HepG2 (cell line): ENCODE measurements around the gene SOX12. TPM values are rescaled to one million over a fixed set of nuclear protein-coding genes. Genes with fewer than 3 reads are reported as not detected.

Source experiments
- ATAD3A ChIP-seq: sonication (generic); formaldehyde crosslinking; IDR thresholded peaks from 2 replicates; pipeline ENCODE4 v1.4.0; 2020; ENCODE audit warnings: missing genetic modification reagents
- MXI1 ChIP-seq: IDR thresholded peaks from 3 replicates; pipeline ENCODE4 v1.6.1; 2012; ENCODE audit warnings: low read depth, low read length, inconsistent platforms, borderline replicate concordance
- NR2F2 ChIP-seq: IDR thresholded peaks from 2 replicates; pipeline ENCODE4 v1.6.1; 2012; ENCODE audit warnings: low read depth, inconsistent platforms, borderline replicate concordance
- PHF5A ChIP-seq: IDR thresholded peaks from one replicate; pipeline ENCODE4 v1.6.1; 2018; ENCODE audit warnings: low read depth, missing genetic modification reagents; ENCODE audit not compliant: unreplicated experiment
- RBAK ChIP-seq: sonication (generic); formaldehyde crosslinking; IDR thresholded peaks from 2 replicates; pipeline ENCODE4 v1.5.1; 2020; ENCODE audit warnings: mild to moderate bottlenecking, missing genetic modification reagents
- TCF12 ChIP-seq, 2 experiments: fragments of 450-650 bp in 1 of 2; sonication (generic) in 1 of 2; formaldehyde crosslinking in 1 of 2; IDR thresholded peaks; 2 replicates each; pipeline versions ENCODE4 v1.6.1 to v1.8.0; 2017 to 2022; ENCODE audit warnings: antibody characterized with exemption in 1 of 2, mild to moderate bottlenecking in 1 of 2, missing genetic modification reagents in 1 of 2, moderate library complexity in 1 of 2
- TEAD2 ChIP-seq: sonication (generic); formaldehyde crosslinking; IDR thresholded peaks from 2 replicates; pipeline ENCODE4 v1.9.0; 2021; ENCODE audit warnings: missing genetic modification reagents
- ZFP1 ChIP-seq: IDR thresholded peaks from 2 replicates; pipeline ENCODE4 v1.6.1; 2016
- ZNF12 ChIP-seq: sonication (generic); formaldehyde crosslinking; IDR thresholded peaks from 2 replicates; pipeline ENCODE4 v1.5.0; 2020; ENCODE audit warnings: missing genetic modification reagents
- ZNF17 ChIP-seq: sonication (generic); formaldehyde crosslinking; IDR thresholded peaks from 2 replicates; pipeline ENCODE4 v1.5.0; 2020; ENCODE audit warnings: mild to moderate bottlenecking, missing genetic modification reagents
- ZNF234 ChIP-seq: sonication (generic); formaldehyde crosslinking; conservative IDR thresholded peaks from 2 replicates; pipeline ENCODE4 v1.5.1; 2020; ENCODE audit warnings: mild to moderate bottlenecking, missing genetic modification reagents
- ZSCAN22 ChIP-seq: sonication (generic); formaldehyde crosslinking; IDR thresholded peaks from 2 replicates; pipeline ENCODE4 v1.4.0; 2020; ENCODE audit warnings: mild to moderate bottlenecking, missing genetic modification reagents
- polyA plus RNA-seq, 8 experiments: library from polyadenylated mRNA; depleted of rRNA in 3 of 8; stranded (reverse) in 7 of 8; unstranded in 1 of 8; fragments of >200 nt; fragmentation: Illumina TruSeq in 4 of 8; extraction: Trizol in 4 of 8; gene quantifications; 2 replicates each; pipeline versions ENCODE4 v1.2.1 to v1.2.3, GENCODE V29; 2011 to 2016; ENCODE audit warnings: low read depth in 4 of 8, missing spikeins in 1 of 8, mixed read lengths in 1 of 8; ENCODE audit not compliant: insufficient read depth in 1 of 8
- total RNA-seq, 5 experiments: library from RNA; depleted of rRNA; stranded (reverse); fragments of >200 nt; fragmentation: Illumina TruSeq; extraction: Trizol; gene quantifications; 2 replicates each; pipeline ENCODE4 v1.2.3, GENCODE V29; 2016; ENCODE audit warnings: low read depth in 1 of 5
- TF ChIP-seq, protein P1 (sequence below): fragments of 450-650 bp; IDR thresholded peaks from 2 replicates; pipeline ENCODE4 v1.6.1; 2017
- TF ChIP-seq, protein P2 (sequence below): sonication (generic); formaldehyde crosslinking; IDR thresholded peaks from 2 replicates; pipeline ENCODE4 v1.5.1; 2020; ENCODE audit warnings: missing genetic modification reagents, mild to moderate bottlenecking, borderline replicate concordance
- TF ChIP-seq, protein P3 (sequence below): sonication (generic); formaldehyde crosslinking; IDR thresholded peaks from 2 replicates; pipeline ENCODE4 v1.5.0; 2020; ENCODE audit warnings: missing genetic modification reagents, mild to moderate bottlenecking, borderline replicate concordance
- TF ChIP-seq, protein P4 (sequence below): conservative IDR thresholded peaks from 2 replicates; pipeline ENCODE4 v1.6.1; 2018; ENCODE audit warnings: missing genetic modification reagents
- TF ChIP-seq, protein P5 (sequence below): sonication (generic); formaldehyde crosslinking; conservative IDR thresholded peaks from 2 replicates; pipeline ENCODE4 v1.4.0; 2020; ENCODE audit warnings: missing genetic modification reagents

The SOX12 gene
- total and polyA plus RNA-seq, 2 of the 13 experiments (the other 11 are each of a cell fraction or from before 2014, with no cell fraction given) = 10.0 to 18.7 TPM

DNA sequence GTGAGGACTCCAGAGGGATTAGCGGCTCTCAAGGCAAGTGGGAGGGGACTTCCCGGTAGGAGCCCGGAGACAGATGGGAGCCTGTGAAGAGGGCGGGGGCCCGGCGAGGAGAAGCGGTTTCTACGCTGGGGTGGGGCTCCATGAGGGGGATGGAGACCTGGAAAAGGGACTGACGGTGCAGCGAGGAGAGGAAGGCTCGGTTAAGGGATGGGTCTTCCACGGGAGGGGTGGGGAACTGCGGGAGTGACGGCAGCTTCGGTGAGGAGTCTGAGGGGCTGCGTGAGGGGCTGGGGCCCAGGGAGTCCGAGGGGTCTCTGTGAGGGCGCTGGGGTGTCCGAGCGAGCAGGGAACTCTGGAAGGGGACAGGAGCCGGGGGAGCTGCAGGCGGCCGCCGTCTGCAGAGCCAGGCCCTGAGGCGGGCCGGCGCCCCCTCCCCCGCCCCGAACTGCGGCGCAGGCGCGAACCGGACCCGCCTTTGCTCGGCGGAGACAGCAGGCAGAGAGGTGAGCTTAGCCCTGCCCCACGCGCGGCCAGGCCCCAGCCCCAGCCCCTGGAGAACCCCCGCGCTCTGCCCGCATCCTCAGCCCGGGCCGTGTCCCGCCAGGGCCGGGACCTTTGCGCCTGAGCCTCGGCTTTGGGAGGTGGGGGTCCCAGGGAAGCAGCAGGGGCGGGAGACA, 21.4 kb downstream of the SOX12 start, which contains the start of gene NRSN2 (continued):
- TF ChIP-seq, protein P1, sequence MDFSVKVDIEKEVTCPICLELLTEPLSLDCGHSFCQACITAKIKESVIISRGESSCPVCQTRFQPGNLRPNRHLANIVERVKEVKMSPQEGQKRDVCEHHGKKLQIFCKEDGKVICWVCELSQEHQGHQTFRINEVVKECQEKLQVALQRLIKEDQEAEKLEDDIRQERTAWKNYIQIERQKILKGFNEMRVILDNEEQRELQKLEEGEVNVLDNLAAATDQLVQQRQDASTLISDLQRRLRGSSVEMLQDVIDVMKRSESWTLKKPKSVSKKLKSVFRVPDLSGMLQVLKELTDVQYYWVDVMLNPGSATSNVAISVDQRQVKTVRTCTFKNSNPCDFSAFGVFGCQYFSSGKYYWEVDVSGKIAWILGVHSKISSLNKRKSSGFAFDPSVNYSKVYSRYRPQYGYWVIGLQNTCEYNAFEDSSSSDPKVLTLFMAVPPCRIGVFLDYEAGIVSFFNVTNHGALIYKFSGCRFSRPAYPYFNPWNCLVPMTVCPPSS = no peak
- TF ChIP-seq TCF12 (IDR thresholded peaks at IDR 0.05) = no peak
- TF ChIP-seq TCF12 (CRISPR knock-in tag; IDR thresholded peaks at IDR 0.05) = peak; percentile 89
- TF ChIP-seq, protein P2, sequence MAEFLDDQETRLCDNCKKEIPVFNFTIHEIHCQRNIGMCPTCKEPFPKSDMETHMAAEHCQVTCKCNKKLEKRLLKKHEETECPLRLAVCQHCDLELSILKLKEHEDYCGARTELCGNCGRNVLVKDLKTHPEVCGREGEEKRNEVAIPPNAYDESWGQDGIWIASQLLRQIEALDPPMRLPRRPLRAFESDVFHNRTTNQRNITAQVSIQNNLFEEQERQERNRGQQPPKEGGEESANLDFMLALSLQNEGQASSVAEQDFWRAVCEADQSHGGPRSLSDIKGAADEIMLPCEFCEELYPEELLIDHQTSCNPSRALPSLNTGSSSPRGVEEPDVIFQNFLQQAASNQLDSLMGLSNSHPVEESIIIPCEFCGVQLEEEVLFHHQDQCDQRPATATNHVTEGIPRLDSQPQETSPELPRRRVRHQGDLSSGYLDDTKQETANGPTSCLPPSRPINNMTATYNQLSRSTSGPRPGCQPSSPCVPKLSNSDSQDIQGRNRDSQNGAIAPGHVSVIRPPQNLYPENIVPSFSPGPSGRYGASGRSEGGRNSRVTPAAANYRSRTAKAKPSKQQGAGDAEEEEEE = no peak
- TF ChIP-seq, protein P3, sequence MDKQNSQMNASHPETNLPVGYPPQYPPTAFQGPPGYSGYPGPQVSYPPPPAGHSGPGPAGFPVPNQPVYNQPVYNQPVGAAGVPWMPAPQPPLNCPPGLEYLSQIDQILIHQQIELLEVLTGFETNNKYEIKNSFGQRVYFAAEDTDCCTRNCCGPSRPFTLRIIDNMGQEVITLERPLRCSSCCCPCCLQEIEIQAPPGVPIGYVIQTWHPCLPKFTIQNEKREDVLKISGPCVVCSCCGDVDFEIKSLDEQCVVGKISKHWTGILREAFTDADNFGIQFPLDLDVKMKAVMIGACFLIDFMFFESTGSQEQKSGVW (CRISPR knock-in tag) = no peak
- TF ChIP-seq ZNF17 = no peak
- TF ChIP-seq ATAD3A (CRISPR knock-in tag) = no peak
- TF ChIP-seq, protein P4, sequence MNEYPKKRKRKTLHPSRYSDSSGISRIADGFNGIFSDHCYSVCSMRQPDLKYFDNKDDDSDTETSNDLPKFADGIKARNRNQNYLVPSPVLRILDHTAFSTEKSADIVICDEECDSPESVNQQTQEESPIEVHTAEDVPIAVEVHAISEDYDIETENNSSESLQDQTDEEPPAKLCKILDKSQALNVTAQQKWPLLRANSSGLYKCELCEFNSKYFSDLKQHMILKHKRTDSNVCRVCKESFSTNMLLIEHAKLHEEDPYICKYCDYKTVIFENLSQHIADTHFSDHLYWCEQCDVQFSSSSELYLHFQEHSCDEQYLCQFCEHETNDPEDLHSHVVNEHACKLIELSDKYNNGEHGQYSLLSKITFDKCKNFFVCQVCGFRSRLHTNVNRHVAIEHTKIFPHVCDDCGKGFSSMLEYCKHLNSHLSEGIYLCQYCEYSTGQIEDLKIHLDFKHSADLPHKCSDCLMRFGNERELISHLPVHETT (CRISPR knock-in tag) = peak; percentile 52; the same call in 1 of the 2 replicates
- TF ChIP-seq TEAD2 (CRISPR knock-in tag) = no peak
- TF ChIP-seq, protein P5, sequence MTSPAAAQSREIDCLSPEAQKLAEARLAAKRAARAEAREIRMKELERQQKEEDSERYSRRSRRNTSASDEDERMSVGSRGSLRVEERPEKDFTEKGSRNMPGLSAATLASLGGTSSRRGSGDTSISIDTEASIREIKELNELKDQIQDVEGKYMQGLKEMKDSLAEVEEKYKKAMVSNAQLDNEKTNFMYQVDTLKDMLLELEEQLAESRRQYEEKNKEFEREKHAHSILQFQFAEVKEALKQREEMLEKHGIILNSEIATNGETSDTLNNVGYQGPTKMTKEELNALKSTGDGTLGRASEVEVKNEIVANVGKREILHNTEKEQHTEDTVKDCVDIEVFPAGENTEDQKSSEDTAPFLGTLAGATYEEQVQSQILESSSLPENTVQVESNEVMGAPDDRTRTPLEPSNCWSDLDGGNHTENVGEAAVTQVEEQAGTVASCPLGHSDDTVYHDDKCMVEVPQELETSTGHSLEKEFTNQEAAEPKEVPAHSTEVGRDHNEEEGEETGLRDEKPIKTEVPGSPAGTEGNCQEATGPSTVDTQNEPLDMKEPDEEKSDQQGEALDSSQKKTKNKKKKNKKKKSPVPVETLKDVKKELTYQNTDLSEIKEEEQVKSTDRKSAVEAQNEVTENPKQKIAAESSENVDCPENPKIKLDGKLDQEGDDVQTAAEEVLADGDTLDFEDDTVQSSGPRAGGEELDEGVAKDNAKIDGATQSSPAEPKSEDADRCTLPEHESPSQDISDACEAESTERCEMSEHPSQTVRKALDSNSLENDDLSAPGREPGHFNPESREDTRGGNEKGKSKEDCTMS (CRISPR knock-in tag) = no peak
- no peak for TF ChIP-seq ZNF12 (CRISPR knock-in tag)
- peak; percentile 72; the same call in 1 of the 2 replicates for TF ChIP-seq ZNF234 (CRISPR knock-in tag)
- peak; percentile 51; the same call in 2 of the 3 replicates for TF ChIP-seq MXI1
- no peak; the same call in 1 of the 2 replicates for TF ChIP-seq NR2F2
- no peak for TF ChIP-seq PHF5A (CRISPR knock-in tag)
- no peak for TF ChIP-seq ZSCAN22 (CRISPR knock-in tag)
- no peak for TF ChIP-seq RBAK (CRISPR knock-in tag)
- no peak for TF ChIP-seq ZFP1 (CRISPR knock-in tag)
